ENCODE measurements around the gene METTL25. TPM values are rescaled to one million over a fixed set of nuclear protein-coding genes. Genes with fewer than 3 reads are reported as not detected.

METTL25 gene
- total RNA-seq, 1 experiment from 2014 or later = 2.2 TPM

DNA sequence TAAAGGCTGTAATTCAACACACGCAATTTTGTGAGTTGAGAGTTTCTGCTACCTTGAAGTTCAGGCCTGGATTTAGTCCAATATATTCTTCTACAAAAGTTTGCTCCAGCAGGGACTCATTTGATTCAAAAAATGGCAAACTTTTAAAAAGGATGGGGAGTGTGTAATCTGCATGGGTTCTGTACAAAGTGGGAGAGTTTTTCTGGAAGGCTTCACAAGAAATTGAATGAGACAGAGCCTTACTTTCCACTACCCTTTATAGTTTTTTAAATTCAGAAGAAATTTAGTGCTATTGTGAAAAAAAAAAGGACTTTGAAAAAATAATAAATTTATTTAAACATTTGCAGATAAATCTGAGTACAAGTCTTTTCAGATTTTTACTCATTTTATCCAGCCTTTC lies 116.9 kb downstream of the METTL25 start:
- ChIA-PET POLR2A (ENCODE audit: unreplicated experiment) (no interaction called here), CTCF (no interaction called here)
- Histone ChIP-seq H4K20me1 (ENCODE audit: insufficient read depth) (no peaks in the 10 kb centered on the region), H3F3A (ENCODE audit: insufficient read depth, low read depth) (no peaks in the 10 kb centered on the region), H3K9me2 (ENCODE audit: insufficient read depth) (no peaks in the 10 kb centered on the region), H3K4me2 (no peak overlapping the region), H3K36me3 (ENCODE audit: low read depth) (no peaks in the 10 kb centered on the region), H3K79me2 (ENCODE audit: low read depth) (no peaks in the 10 kb centered on the region), H3K4me1 (replicated peaks; ENCODE audit: insufficient read depth) (no peaks in the 10 kb centered on the region), H3K4me3 (no peak overlapping the region), H3K27ac (no peak overlapping the region), H3K27me3 (ENCODE audit: insufficient read depth, low read depth) (no peaks in the 10 kb centered on the region), H3K9me3 (ENCODE audit: insufficient read depth, low read depth) (no peaks in the 10 kb centered on the region), H2AFZ (no peak overlapping the region)
- no peak for TF ChIP-seq EZH2 (IDR thresholded peaks at IDR 0.05; ENCODE audit: low read depth)
- TF ChIP-seq, protein P1, sequence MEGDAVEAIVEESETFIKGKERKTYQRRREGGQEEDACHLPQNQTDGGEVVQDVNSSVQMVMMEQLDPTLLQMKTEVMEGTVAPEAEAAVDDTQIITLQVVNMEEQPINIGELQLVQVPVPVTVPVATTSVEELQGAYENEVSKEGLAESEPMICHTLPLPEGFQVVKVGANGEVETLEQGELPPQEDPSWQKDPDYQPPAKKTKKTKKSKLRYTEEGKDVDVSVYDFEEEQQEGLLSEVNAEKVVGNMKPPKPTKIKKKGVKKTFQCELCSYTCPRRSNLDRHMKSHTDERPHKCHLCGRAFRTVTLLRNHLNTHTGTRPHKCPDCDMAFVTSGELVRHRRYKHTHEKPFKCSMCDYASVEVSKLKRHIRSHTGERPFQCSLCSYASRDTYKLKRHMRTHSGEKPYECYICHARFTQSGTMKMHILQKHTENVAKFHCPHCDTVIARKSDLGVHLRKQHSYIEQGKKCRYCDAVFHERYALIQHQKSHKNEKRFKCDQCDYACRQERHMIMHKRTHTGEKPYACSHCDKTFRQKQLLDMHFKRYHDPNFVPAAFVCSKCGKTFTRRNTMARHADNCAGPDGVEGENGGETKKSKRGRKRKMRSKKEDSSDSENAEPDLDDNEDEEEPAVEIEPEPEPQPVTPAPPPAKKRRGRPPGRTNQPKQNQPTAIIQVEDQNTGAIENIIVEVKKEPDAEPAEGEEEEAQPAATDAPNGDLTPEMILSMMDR (conservative IDR thresholded peaks at IDR 0.05) = no peak
- no peak for DNase-seq
- BruUV-seq (replicated peaks) = no TSS peak
- intact Hi-C loops (cut with micrococcal nuclease; ENCODE audit: unreplicated experiment) = no loop called here

GRCh38 chr12:82476511-82476910 lies 118.2 kb downstream of the METTL25 start:
- no peaks in the 10 kb centered on the region for H3K9me3 ChIP-seq (ENCODE audit: insufficient read depth, low read depth)
- no peak for DNase-seq
- no peaks in the 10 kb centered on the region for H4K20me1 ChIP-seq (ENCODE audit: insufficient read depth)
- no TSS peak for BruUV-seq (replicated peaks)
- no peak overlapping the region for H3K4me3 ChIP-seq
- no peaks in the 10 kb centered on the region for H3K36me3 ChIP-seq (ENCODE audit: low read depth)
- H3K27ac ChIP-seq = no peak overlapping the region
- no peak overlapping the region for H3K4me2 ChIP-seq
- H3K79me2 ChIP-seq (ENCODE audit: low read depth) = no peaks in the 10 kb centered on the region
- H3K9me2 ChIP-seq (ENCODE audit: insufficient read depth) = no peaks in the 10 kb centered on the region
- H3K4me1 ChIP-seq (replicated peaks; ENCODE audit: insufficient read depth) = no peaks in the 10 kb centered on the region
- intact Hi-C loops (cut with micrococcal nuclease; ENCODE audit: unreplicated experiment) = no loop called here
- POLR2A ChIA-PET (ENCODE audit: unreplicated experiment) = no interaction called here
- TF ChIP-seq, protein P1 (conservative IDR thresholded peaks at IDR 0.05) = no peak
- TF ChIP-seq EZH2 (IDR thresholded peaks at IDR 0.05; ENCODE audit: low read depth) = no peak
- CTCF ChIA-PET = no interaction called here
- H3K27me3 ChIP-seq (ENCODE audit: insufficient read depth, low read depth) = no peaks in the 10 kb centered on the region
- no peak overlapping the region for H2AFZ ChIP-seq
- H3F3A ChIP-seq (ENCODE audit: insufficient read depth, low read depth) = no peaks in the 10 kb centered on the region

- H3K4me2 ChIP-seq = no peak overlapping the region
- no peak for DNase-seq
- no peaks in the 10 kb centered on the region for H3K36me3 ChIP-seq (ENCODE audit: low read depth)
- no peak overlapping the region for H3K27ac ChIP-seq
- no peaks in the 10 kb centered on the region for H3F3A ChIP-seq (ENCODE audit: insufficient read depth, low read depth)
- H3K4me3 ChIP-seq = no peak overlapping the region
- H3K79me2 ChIP-seq (ENCODE audit: low read depth) = no peaks in the 10 kb centered on the region
- no peaks in the 10 kb centered on the region for H3K4me1 ChIP-seq (replicated peaks; ENCODE audit: insufficient read depth)
- no peaks in the 10 kb centered on the region for H3K9me2 ChIP-seq (ENCODE audit: insufficient read depth)
- no peaks in the 10 kb centered on the region for H3K27me3 ChIP-seq (ENCODE audit: insufficient read depth, low read depth)
- H4K20me1 ChIP-seq (ENCODE audit: insufficient read depth) = no peaks in the 10 kb centered on the region
- intact Hi-C loops (cut with micrococcal nuclease; ENCODE audit: unreplicated experiment) = no loop called here
- no TSS peak for BruUV-seq (replicated peaks)
- TF ChIP-seq EZH2 (IDR thresholded peaks at IDR 0.05; ENCODE audit: low read depth) = no peak
- H2AFZ ChIP-seq = no peak overlapping the region
- ChIA-PET POLR2A (ENCODE audit: unreplicated experiment) (no interaction called here), CTCF (no interaction called here)
- H3K9me3 ChIP-seq (ENCODE audit: insufficient read depth, low read depth) = no peaks in the 10 kb centered on the region
Observed at GRCh38 chr12:82479511-82479910, 121.2 kb downstream of the METTL25 start.

- Histone ChIP-seq H3K27ac (no peak overlapping the region), H3K79me2 (ENCODE audit: low read depth) (no peaks in the 10 kb centered on the region), H3F3A (ENCODE audit: insufficient read depth, low read depth) (no peaks in the 10 kb centered on the region), H3K4me3 (no peak overlapping the region), H4K20me1 (ENCODE audit: insufficient read depth) (no peaks in the 10 kb centered on the region), H3K9me3 (ENCODE audit: insufficient read depth, low read depth) (no peaks in the 10 kb centered on the region), H3K36me3 (ENCODE audit: low read depth) (no peaks in the 10 kb centered on the region), H3K4me1 (replicated peaks; ENCODE audit: insufficient read depth) (no peaks in the 10 kb centered on the region), H2AFZ (no peak overlapping the region), H3K27me3 (ENCODE audit: insufficient read depth, low read depth) (no peaks in the 10 kb centered on the region), H3K9me2 (ENCODE audit: insufficient read depth) (no peaks in the 10 kb centered on the region), H3K4me2 (no peak overlapping the region)
- BruUV-seq (replicated peaks) = no TSS peak
- DNase-seq = no peak
- CTCF ChIA-PET = no interaction called here
- POLR2A ChIA-PET (ENCODE audit: unreplicated experiment) = no interaction called here
- intact Hi-C loops (cut with micrococcal nuclease; ENCODE audit: unreplicated experiment) = no loop called here
- TF ChIP-seq, protein P1 (conservative IDR thresholded peaks at IDR 0.05) = no peak
- no peak for TF ChIP-seq EZH2 (IDR thresholded peaks at IDR 0.05; ENCODE audit: low read depth)
Observed at GRCh38 chr12:82480606-82481005, 122.3 kb downstream of the METTL25 start.
